Left kidney (tissue), 8 donors: Measurements from ENCODE around the gene WASL. TPM values are rescaled to one million over a fixed set of nuclear protein-coding genes. Genes with fewer than 3 reads are reported as not detected.
A peak's percentile ranks its signal among the peaks of the same experiment; 100 is the strongest.
"Not testable (repeated sequence)": the region's sequence is repeated elsewhere in the genome, so short reads cannot be mapped to it uniquely, and the experiment has no call there.

Experiments used
- DNase-seq: peaks from one replicate; pipeline ENCODE4 v3.0.0-alpha.2; 2013
- long read RNA-seq, 8 donors: transcript quantifications; one replicate each; lab custom pipeline, GENCODE V29; 2026
- polyA plus RNA-seq: library from polyadenylated mRNA; unstranded; fragments of 120-200 nt; gene quantifications from one replicate; pipeline ENCODE4 v1.2.1, GENCODE V29; 2013; ENCODE audit not compliant: insufficient read length

Gene WASL
- polyA plus RNA-seq = 82.4 TPM
- long read RNA-seq, donor 1, full-length matches to known transcripts = 7 of 52 reads
- long read RNA-seq, donor 1, partial matches to known transcripts = 45 of 52 reads
- long read RNA-seq, donor 1, other reads (novel, unspliced or antisense) = 0 of 52 reads
- long read RNA-seq, donor 2, full-length matches to known transcripts = 4 of 53 reads
- long read RNA-seq, donor 2, partial matches to known transcripts = 49 of 53 reads
- long read RNA-seq, donor 2, other reads (novel, unspliced or antisense) = 0 of 53 reads
- long read RNA-seq, donor 3, full-length matches to known transcripts = 4 of 31 reads
- long read RNA-seq, donor 3, partial matches to known transcripts = 27 of 31 reads
- long read RNA-seq, donor 3, other reads (novel, unspliced or antisense) = 0 of 31 reads
- long read RNA-seq, donor 4 = 0 reads
- long read RNA-seq, donor 5, full-length matches to known transcripts = 7 of 15 reads
- long read RNA-seq, donor 5, partial matches to known transcripts = 8 of 15 reads
- long read RNA-seq, donor 5, other reads (novel, unspliced or antisense) = 0 of 15 reads
- long read RNA-seq, donor 6, full-length matches to known transcripts = 2 of 47 reads
- long read RNA-seq, donor 6, partial matches to known transcripts = 45 of 47 reads
- long read RNA-seq, donor 6, other reads (novel, unspliced or antisense) = 0 of 47 reads
- long read RNA-seq, donor 7, full-length matches to known transcripts = 4 of 45 reads
- long read RNA-seq, donor 7, partial matches to known transcripts = 41 of 45 reads
- long read RNA-seq, donor 7, other reads (novel, unspliced or antisense) = 0 of 45 reads
- long read RNA-seq, donor 8, full-length matches to known transcripts = 5 of 5 reads
- long read RNA-seq, donor 8, partial matches to known transcripts = 0 of 5 reads
- long read RNA-seq, donor 8, other reads (novel, unspliced or antisense) = 0 of 5 reads

DNA sequence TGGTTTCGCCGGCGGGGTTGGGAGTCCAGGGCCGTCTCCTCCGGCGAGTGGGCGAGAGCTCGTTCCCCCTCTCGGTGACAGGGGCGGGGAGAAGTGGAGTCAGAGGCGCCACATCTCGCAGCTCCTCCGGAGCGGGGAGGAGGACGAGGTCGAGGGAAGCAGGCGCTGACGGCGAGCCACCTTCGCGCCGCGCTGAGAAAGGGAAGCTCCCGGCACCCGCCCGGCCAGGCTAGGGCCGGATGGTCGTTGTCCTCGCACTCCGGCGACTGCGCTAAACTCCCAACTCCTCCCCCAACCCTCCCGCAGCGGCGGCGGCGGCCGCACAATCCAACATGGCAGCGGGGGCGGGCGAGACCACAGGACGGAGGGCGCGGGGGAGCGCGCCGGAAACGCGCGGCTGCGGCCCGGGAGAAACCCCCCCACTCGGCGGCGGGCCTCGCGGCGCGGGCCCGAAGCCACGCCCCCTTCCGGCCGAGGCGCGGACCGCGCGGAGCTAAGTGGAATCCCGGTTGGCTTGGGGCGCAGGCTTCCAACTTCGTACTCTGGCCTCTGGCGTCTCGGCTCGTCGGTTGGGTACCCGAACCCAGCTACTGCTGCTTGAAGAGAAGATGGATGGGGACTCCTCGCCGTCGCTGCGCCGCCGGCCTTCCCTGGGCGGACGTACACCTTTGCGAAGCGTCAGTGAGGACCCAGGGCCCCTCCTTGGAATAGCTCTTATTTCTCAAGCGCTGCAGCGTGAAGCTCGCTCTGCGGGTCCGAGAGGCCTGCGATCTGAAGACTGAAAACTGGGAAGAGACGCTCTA is at the start of gene WASL:
WASL (minus strand) TSS at position 270 of the 803 bp plus-strand sequence; CDS start at position 1, 269 bp downstream.
- DNase-seq = peak; percentile 91

DNA sequence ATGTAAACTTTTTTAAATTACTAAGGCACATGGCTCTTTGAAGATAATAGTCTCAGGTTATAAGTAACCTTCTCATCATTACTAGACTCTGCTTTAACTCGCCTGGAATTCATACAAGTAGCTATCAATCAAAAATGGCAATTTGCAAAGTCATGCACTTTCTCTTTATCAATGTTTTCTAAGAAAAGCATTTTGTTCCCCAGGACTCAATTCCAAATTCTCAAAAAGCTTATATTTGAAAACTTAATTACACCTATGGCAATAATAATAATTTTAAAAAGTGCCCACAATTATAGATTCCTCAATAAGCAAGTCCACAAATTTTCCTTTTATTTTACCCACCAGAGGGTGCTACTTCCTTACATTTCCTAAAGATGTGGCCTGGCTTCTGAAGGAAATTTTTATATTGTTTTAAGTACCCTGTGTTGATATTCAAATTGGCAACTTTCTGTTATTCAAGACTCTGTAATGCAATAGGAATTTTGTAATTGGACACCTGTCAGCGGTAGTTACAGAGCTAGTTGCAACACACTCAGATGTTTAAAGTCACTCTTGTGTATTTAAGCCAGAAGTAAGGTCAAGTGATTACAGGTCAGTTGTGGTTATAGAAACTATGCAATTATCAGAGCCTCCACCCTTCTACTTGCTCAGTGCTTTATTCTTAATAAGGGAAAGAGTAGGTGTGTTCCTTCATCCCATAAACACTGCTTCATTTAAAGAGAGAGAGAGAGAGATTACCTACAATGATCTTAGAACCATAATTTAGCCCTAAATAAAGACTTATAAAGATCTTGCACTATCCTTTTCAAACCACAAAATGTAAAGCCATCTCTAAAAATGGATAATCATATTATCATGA is 49.1 kb upstream of the WASL start:
- peak; percentile 60 for DNase-seq

DNA sequence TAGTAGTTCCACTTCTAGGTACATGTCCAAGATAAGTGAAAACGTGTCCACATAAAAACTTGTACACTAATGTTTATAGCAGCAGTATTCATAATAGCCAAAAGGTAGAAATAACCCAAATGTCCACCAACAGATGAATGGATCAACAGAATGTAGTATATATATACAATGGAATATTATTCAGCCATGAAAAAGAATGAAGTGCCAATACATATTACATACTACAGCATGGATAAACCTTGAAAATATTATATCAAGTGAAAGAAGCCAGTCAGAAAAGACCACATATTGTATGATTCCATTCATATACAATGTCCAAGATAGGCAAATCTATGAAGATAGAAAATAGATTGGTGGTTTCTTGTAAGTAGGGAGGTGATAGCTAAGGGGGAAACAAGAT is 47.8 kb upstream of the WASL start:
- DNase-seq = no peak

DNA sequence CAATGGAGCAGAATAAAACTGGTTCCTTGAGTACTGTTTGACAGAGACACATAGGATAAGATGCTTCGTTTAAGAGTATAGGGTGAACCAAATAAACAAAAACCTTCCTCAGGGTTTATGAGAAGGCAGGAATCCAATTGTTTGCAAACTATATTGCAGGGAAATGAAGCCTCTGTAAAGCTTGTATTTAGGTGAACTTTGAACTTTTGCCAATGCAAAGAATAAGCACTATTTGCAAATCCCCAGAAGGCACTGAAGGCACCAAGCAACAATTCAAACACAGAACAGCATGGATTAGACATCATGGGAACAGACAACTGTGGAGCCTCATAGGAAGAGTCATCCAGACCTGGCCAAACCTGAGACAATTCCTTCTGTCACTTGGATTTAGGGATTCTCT is 47.1 kb upstream of the WASL start:
- DNase-seq = no peak

DNA sequence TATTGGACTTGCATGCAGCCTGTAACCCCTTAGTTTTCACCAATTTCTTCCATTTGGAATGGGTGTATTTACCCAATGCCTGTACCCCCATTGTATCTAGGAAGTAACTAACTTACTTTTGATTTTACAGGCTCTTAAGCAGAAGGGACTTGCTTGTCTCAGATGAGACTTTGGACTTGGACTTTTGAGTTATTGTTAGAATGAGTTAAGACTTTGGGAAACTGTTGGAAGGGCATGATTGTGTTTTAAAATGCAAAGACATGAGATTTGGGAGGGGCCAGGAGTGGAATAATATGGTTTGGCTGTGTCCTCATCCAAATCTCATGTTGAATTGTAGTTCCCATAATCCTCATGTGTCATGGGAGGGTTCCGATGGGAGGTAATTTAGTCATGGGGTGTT is 46.3 kb upstream of the WASL start:
- DNase-seq = not testable (repeated sequence)

DNA sequence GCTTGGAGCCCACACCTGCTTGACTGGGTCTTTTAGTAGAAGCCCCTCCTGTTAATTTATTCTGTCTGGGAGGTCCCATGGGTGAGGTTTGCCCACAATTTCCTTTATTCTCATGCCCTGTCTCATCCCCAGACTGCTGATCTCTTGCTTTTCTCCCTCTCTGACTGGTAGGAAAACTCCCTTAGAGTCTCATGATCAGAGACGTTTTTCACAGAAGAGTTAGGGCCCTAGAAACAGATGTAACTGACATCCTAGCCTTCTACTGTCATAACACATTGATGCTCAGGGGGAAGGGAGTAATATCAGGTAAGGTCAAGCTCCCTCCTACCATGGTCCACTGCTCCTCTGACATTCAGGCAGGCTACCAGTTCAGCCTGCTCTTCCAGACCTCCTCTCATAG is 43.7 kb upstream of the WASL start:
- no peak for DNase-seq

DNA sequence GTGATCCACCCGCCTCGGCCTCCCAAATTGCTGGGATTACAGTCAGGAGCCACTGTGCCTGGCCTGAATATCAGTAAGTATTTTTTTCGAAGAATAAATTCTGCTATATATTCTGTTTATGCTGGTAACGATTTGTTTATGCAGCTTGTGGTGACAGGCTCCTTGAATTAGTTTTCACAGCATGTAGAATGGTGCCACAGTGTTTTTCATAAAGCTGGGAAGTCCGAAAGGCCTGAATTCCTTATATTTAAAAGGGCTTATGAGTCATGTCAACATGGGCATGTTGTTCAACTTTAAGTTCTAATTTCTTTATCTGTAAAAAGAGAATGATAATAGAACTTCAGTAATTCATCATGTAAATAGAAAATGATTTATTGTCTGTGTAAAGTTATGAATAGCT is 42.2 kb upstream of the WASL start:
- no peak for DNase-seq

DNA sequence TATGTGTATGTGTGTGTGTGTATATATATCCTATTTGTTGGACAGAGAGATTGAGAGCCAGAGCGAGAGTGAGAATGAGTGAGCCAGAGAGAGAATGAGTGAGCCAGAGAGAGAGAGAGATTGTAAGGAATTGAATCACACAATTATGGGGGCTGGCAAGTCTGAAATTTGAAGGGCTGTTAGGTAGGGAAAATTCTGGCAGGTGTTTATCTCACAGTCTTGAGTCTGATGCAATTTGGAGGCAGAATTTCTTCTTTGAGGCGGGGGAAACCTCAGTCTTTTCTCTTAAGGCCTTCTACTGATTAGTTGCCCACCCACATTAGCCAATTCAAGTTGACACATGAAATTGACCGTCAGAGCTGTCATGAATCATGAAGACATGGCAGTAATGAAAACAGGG is 41.0 kb upstream of the WASL start:
- DNase-seq = no peak

DNA sequence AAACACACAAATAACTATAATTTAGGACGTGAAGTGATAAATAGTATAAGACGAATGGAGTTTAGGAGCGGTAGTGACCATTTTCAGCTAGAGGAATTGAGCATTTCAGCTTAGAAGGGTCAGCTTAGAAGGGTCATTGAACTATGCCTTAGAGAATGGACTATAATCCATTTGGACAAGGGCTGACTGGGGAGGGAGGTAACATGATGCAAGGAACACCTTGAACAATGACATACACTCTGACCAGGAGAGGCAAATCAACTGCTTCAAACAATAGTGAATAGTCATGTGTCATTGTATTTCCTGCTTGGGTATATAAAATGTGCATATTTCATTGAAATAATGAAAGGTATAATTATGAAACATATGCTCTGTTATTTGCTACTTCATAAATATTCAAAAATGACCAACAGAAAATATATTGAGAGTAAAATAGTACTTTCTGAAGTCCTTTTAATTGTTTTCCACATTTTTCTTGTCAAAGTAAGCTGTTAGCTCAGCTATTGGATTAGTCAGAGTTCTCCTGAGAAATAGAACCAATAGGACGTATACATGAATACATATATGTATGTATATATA is 40.5 kb upstream of the WASL start:
- no peak for DNase-seq

DNA sequence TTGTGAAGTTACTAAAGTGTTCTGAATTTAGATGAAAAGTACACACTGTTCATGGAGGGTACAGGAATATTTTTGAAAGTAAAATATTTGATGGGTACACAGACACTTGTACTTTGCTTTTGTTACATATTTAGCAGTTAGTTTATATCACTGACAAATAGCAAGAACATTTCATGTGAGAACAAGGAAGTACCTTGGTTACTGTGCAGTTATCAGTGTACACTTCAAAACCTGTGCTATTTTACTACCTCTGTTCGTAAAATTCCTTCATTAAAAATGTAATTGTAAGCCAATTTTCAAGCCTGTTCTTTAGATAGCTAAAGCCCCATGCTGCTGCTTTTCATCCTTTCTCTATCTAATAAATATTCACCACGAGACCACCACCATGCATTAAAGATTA is 39.8 kb upstream of the WASL start:
- DNase-seq = no peak

DNA sequence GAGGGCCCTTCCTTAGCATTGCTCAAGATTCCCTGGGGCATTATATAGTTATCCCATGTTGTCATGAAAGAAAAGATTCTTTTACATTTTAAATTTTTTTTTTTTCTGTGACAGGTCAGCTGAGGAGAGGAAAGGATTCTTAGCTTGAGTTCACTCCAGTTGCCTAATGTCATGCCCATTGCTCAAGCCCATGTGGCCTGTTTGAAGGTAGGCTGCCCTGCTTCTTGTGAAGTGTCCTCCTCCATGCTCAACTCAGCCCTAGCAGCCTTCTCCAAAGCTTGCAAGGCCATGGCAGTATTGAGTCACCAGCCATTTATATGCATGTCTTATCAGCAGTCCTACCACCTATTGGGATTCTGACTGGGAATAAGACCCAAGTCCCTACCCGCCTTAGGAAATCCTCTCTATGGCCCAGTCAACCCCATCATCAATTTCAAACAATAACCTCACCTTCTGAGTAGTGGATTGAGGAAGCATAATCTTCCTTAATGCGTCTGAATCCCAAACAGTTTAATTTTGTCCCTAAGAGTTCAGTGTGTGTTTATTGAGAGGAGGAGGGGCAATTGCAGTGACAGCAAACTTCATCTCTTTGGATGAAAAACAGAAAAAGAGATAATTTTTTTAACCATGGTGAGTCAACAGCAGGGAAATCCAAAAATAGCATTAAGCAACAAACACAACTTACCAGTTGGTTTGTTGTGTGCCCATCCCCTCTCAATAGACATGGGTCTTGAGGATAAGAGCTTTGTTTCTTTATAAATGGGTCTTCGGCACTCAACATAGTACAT is 38.6 kb upstream of the WASL start:
- DNase-seq = no peak

DNA sequence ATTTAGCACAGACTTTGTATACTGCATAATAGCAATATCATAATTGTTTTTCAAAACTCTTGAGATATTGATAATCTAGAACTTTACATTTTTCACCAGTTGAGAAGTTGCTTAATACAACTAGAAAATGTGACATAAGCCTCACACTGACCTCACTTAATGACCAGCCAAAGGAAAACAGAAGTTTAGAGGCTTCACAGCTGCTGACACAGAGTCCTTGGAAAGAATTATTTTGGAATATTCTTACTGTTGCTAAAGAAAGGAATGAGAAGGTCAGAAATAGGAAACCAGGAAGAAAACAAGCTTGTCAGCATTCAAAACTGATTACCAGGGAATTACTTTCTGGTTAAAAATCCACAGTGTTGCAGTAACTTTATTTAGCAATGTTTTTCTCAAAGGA is 35.5 kb upstream of the WASL start:
- DNase-seq = peak; percentile 43

DNA sequence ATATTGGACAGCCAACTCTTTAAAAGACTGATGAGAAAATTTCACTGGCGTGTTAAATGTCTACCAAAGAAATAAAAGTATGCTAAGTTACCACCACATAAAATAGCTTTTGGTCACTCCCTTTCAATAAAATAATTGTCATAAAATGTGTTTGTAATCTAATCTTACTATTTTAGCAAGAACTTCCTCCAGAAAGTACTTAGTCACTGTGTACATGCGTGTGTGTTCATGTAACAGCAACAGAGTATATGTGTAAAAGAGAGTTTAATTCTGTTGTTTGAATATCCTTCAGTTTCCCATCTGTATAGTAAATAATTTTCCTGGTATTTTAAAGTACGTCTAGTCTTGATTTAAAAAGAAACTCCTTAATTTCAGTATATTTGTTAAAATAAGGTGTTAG is 35.0 kb upstream of the WASL start:
- no peak for DNase-seq

DNA sequence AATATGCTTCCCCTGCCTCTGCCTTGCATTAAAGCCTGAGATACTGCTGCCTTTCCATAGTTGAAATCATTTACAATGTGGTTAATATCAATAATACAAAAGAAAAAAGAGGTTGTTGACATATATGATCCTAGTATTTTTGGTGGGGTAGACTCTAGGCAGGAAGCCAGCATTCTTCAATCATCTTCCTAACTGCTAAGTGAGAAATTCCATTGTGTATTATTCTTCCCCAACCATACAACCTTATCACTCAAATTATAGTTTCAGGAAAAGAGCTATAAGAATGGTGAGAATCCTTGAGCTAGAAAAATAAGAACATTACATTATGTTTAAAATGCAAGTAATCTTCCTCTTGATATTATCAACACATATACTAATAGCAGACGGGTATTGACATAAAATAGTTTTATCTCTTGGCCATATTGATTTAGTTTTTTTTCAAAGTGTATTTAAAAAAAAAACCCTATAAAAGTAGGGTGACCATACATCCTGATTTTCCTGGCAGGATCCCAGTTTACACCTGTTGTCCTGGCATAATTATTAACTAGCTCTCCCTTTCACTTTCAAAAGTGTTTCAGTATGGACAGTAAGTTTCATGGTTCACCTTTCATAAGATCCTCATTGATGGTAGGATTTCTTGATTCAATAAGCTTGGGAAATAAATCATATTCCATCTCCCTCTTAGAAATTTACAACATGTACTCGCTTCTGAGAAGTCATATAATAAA is 33.4 kb upstream of the WASL start:
- DNase-seq = no peak

DNA sequence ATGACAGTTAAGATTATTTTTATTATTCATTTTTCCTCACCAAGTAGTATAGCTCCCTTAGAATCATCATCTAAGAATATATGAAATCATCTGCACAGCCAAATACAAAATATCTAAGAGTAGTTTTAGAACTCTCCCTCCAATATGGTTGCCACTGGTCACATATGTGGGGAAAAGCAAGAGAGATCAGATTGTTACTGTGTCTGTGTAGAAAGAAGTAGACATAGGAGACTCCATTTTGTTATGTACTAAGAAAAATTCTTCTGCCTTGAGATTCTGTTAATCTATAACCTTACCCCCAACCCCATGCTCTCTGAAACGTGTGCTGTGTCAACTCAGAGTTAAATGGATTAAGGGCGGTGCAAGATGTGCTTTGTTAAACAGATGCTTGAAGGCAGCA is 31.7 kb upstream of the WASL start:
- DNase-seq = not testable (repeated sequence)

DNA sequence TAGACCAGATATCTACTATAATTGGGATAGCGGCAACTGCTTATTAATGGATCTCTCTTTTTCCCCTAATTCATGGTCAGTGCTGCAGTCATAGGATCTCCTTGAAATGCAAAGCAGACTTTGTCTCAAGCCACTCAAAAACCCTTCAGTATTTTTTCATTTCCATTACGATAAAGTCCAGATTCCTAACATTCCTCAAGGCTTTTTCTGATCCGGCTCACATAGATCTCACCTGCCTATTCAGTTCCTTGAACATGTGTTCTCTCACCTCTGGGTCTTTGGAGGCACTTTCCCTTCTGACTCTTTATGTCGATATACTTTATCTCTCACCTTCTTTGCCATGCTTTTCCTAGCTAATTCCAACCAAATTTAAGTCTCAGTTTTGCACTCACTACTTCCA is 25.7 kb upstream of the WASL start:
- DNase-seq = no peak

DNA sequence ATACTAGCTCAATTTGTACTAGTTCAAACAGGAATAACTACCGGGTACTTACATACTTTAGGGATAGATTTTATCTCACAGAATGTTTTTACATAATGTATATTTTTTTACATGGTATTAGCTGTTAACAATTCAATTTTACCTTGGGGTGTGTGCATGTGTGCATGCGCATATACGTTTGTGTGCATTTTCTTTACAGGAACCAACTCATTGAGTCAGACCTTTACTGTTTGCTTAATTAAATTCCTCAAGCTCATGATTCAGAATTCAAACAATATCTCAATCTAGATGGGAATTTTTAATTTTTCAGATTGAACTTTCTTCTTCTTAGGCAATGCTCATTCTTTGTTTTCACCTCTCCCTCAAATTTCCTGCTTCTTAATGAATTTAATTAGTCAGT is 24.7 kb upstream of the WASL start:
- DNase-seq = no peak

DNA sequence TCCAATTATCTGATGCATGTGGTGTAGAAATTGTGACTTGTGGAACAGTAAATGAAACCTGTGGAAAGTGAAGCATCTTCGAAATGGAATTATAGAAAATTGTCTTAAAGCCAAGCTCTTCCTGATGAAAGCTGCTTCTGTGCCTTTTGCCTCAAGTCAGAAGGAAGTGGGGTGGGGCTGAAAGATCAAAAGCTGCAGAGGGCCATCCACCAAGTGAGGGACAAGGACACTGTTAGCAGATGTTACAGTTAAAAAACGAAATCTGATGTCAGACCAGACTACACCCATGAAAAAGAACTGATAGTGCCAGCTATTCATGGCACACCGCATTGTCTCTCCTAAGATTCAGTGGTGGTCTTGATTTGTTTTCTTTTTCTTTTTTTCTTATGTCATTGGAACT is 23.8 kb upstream of the WASL start:
- no peak for DNase-seq

DNA sequence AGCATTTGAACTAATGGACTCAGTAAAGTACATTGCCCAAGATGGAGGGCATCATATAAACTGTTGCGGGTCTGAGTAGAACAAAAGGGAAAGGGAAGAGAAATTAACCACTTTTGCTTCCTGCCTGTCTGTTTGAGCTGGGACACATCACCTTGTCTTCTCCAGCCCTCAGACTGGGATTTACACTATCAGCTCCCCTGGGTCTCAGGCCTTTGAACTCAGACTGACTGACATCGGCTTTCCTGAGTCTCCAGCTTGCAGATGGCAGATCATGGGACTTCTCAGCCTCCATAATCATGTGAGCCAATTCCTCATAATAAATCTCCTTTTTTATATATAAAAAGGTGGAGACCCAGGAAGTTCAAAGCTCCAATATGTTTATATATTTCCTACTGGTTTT is 23.0 kb upstream of the WASL start:
- no peak for DNase-seq
